G401 (cell line): Measurements from ENCODE around the gene ROBO1. TPM values are rescaled to one million over a fixed set of nuclear protein-coding genes. Genes with fewer than 3 reads are reported as not detected.

Experiments used
- DNase-seq: peaks from one replicate; pipeline ENCODE4 v3.0.0-alpha.2; 2015; ENCODE audit warnings: low spot score
- in situ Hi-C: cut with HindIII; loops from 2 replicates; pipeline ENCODE4 v1.10.0; 2016; ENCODE audit warnings: low sequenced_read_pairs, mixed read lengths
- total RNA-seq: library from RNA; depleted of rRNA; stranded (reverse); fragments of >200 nt; shearing (Covaris generic); gene quantifications from 2 replicates; pipeline ENCODE4 v1.2.3, GENCODE V29; 2014

Gene ROBO1
- total RNA-seq, 1 experiment from 2014 or later, result 1.4 TPM

GRCh38 chr3:78924711-78925110 is 843.1 kb downstream of the ROBO1 start:
- in situ Hi-C loops, result no loop called here
- no peak for DNase-seq

GRCh38 chr3:78919021-78919755 is 848.6 kb downstream of the ROBO1 start:
- no peak for DNase-seq
- in situ Hi-C loops, result no loop called here

GRCh38 chr3:78918361-78919020 is 849.3 kb downstream of the ROBO1 start:
- in situ Hi-C loops, result no loop called here
- DNase-seq, result no peak

GRCh38 chr3:78917536-78917935 is 850.3 kb downstream of the ROBO1 start:
- in situ Hi-C loops, result no loop called here
- DNase-seq, result no peak

DNA sequence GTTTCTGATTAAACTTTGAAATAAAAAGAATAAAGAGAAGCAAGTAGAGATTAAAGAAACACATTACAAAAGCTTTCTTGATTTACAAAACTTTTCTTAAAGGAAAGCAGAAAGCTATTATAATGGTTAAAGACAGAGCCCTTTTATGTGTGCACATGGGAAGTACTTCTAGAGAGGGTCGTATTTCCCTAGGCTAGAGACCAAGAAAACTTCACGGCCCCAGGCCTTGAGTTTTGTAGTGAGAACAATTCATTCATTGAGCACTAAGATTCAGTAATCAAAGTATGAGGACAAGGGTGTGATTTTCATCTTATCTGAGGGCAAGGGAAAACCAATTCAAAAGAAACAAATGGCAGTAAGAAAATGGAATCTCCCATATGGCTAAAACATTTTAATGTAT is 854.1 kb downstream of the ROBO1 start:
- no peak for DNase-seq
- in situ Hi-C loops, result no loop called here

DNA sequence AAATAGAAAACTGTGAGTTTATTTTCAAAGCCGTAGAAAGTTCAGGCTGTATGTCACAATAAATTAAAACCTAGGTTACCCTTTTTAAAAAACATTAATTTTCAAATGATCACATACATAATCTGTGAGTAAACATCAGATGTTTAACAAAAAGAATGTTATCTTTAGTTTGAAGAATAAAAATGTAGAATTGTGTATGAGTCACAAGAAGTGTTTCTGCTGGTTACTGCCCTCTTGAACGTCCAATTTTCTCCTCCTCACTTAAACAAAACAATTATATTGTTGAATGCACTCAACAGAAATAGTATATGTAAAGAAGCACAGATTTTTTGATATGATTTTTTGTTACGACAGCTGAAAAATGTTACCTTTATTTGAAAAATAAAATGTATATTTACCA is 855.1 kb downstream of the ROBO1 start:
- in situ Hi-C loops, result no loop called here
- no peak for DNase-seq

DNA sequence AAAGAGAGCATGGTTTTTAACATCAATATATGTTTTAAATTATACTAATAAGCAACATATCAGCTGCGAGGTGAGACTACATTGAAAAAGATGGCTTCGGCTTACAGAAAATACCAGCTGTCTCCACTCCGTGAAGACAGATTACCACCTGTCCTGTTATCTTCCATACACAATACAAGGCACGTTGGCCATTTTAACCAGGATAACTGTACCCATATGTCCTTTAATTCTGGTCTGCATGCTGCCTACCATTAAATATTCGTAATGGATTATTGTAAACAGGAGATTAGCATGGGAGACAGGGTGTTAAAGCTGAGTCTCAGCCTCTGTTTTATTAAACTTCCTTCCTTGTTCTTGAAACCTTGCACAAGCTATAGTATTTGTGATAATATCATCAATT is 855.5 kb downstream of the ROBO1 start:
- peak; percentile 64 for DNase-seq
- in situ Hi-C loops, result no loop called here

GRCh38 chr3:78911394-78911793 is 856.4 kb downstream of the ROBO1 start:
- in situ Hi-C loops, result no loop called here
- no peak for DNase-seq

DNA sequence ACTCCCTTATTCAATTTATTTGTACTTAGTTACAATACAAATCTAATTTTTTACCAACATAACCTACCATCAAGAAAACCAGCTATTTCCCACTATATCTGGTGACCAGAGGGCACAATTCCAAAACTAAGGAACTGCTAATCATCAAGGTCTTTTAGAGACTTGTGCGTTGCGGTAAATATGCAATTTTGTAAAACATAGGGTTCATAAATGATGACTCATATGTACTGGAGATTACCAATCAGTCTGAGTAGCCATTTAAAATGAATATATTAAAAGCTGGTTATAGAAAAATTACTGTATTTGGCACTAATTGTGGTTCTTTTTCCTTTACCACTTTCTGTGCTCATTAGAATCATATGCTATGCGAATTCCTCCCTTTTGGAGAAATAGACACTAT is 859.6 kb downstream of the ROBO1 start:
- no peak for DNase-seq
- in situ Hi-C loops, result no loop called here

GRCh38 chr3:78907367-78907766 is 860.4 kb downstream of the ROBO1 start:
- in situ Hi-C loops, result no loop called here
- no peak for DNase-seq

- in situ Hi-C loops, result no loop called here
- no peak for DNase-seq
Measured at GRCh38 chr3:78906930-78907329, 860.9 kb downstream of the ROBO1 start.

DNA sequence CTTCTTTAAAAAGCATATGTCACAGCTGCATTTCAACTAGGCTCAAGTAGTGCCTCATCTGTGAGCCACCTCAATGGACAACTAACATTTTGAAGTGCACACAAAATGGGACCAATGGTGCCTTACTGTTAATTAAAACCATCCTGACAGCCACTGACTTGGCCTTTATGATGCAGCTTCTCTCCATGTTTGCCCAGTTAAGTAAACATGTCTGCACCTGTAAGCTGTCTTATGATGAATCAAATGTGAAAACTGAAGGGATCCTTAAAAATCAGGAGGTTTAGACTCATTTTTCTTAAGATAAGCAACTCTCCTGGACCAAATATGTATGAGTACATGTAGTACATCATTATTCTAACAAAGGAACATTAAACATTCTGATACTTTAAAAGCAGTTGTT is 861.6 kb downstream of the ROBO1 start:
- DNase-seq, result no peak
- in situ Hi-C loops, result no loop called here

DNA sequence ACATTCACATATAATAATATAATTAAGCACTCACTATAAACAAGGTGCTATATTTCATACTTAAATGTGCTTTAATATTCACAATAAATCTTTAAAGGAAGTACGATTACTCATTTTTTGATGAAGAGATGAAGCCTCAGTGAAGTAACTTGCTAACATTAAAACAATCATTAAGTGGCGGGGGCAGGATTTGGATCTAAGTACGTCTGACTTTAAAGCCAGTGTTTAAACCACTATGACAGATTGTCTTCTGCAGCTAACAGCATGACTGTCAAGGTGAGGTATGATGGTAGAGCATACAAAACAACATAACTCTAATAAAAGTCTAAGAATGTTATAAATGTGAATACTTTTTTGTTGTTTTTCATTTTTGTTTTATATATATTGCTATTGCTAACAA is 862.1 kb downstream of the ROBO1 start:
- no peak for DNase-seq
- in situ Hi-C loops, result no loop called here

GRCh38 chr3:78901544-78901943 is 866.3 kb downstream of the ROBO1 start:
- no peak for DNase-seq
- in situ Hi-C loops, result no loop called here

- DNase-seq, result no peak
- in situ Hi-C loops, result no loop called here
Measured at GRCh38 chr3:78900880-78901279, 866.9 kb downstream of the ROBO1 start.

DNA sequence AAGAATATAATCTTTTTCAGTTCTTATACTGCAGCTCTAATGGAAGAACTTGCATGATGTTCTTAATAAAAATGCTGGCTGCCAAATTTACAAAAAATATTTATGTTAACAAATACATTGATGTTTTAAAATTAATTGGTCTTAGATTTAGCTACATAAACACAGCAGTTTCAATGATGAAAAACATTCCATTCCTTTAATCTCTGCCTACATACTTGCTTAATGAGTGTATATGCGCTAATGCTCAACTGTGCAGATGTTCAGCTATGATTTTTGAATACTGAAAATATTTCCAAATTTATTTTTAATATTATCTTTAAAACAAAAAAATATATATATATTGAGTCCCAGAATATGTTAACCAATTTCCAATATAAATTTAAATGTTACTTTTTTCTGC is 867.4 kb downstream of the ROBO1 start:
- in situ Hi-C loops, result no loop called here

DNA sequence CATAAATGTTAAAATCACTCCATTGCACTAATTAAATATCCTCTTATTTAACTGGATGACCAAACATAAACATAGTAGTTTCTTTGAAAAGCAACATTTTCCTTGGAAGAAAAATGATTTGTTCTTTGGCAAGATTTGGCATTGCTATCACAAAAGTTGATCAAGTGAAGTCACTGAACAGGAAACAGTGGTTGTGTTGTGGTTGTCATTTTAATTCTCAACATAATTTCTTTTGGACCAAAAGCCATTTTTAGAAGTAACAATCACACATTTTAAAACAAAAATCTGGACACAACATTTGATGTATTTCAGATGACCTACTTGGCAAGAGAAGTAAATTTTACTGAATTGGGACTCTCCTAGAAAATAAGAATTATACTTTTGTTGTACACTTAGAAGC is 872.3 kb downstream of the ROBO1 start:
- DNase-seq, result no peak
- in situ Hi-C loops, result no loop called here

More for the DNA sequence above, 867.4 kb downstream of the ROBO1 start:
- DNase-seq, result no peak

DNA sequence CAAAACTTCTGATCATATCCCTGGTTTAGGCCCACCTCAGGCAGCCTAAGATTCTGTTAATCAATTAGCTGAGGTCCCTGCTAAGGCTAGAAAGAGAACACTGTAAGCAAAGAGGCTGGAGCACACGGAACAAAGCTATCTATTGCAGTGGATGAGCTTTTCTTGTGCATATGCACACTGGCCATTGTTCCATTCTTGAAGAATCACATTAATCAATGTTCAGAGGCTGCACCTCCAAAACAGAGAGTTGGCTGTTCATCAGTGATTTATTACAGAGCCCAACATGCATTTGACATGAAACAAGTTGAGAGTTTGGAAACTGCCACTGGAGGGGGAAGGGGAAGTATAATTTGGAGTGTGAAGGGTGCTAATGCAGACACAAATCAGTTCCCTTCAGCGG is 873.0 kb downstream of the ROBO1 start:
- in situ Hi-C loops, result no loop called here
- no peak for DNase-seq

- in situ Hi-C loops, result no loop called here
- no peak for DNase-seq
Measured at GRCh38 chr3:78893161-78893560, 874.6 kb downstream of the ROBO1 start.

DNA sequence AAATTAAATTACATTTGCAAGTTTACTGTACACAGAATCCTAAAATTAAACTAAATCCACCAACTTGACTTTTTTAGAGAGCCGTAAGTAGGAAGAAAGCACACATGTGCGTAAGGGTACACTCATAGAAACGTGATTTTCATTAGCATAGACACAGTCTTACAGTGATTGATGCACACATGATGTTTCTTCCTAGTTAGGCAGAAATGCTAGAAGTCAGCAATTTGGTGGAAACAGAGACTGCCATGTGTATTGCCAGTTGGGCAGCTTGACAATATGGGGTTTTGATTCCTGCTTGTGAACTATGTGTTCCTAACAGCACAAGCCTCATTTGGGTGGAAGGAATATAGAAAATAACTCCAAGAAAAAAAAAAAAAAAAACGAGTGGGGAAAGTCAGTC is 878.5 kb downstream of the ROBO1 start:
- DNase-seq, result peak; percentile 66
- in situ Hi-C loops, result no loop called here

- DNase-seq, result no peak
- in situ Hi-C loops, result no loop called here
Measured at GRCh38 chr3:78888635-78889034, 879.2 kb downstream of the ROBO1 start.
